DOHH2 (cell line): Measurements from ENCODE around the gene TCP10L.
"Not testable (repeated sequence)": the region's sequence is repeated elsewhere in the genome, so short reads cannot be mapped to it uniquely, and the experiment has no call there.

Experiments
- H3F3A ChIP-seq: fragments of 200-600 bp; sonication (generic), shearing (Covaris generic); 2 replicates; pipeline ENCODE4 v1.6.0; 2016; ENCODE audit warnings: antibody characterized with exemption, mild to moderate bottlenecking; ENCODE audit not compliant: control insufficient read depth, insufficient read depth
- H3K27ac ChIP-seq: fragments of 200-600 bp; sonication (generic); 2 replicates; pipeline ENCODE4 v1.5.1; 2014; ENCODE audit warnings: low read depth, mild to moderate bottlenecking, low read length, moderate library complexity
- H3K27me3 ChIP-seq: fragments of 200-600 bp; sonication (generic); 2 replicates; pipeline ENCODE4 v1.6.1; 2014; ENCODE audit warnings: mild to moderate bottlenecking, low read length, mixed read lengths; ENCODE audit not compliant: control insufficient read depth
- H3K36me3 ChIP-seq: fragments of 200-600 bp; sonication (generic); 2 replicates; pipeline ENCODE4 v1.6.1; 2014; ENCODE audit warnings: mild to moderate bottlenecking, low read length, moderate library complexity, mixed read lengths; ENCODE audit not compliant: control insufficient read depth
- H3K4me1 ChIP-seq: fragments of 200-600 bp; sonication (generic); 2 replicates; pipeline ENCODE4 v1.6.1; 2014; ENCODE audit warnings: mild to moderate bottlenecking, low read length, mixed read lengths; ENCODE audit not compliant: control insufficient read depth
- H3K4me2 ChIP-seq: fragments of 200-600 bp; sonication (generic); 2 replicates; pipeline ENCODE4 v1.6.0; 2014; ENCODE audit warnings: mild to moderate bottlenecking, low read length, moderate library complexity
- H3K4me3 ChIP-seq: fragments of 200-600 bp; sonication (generic); 2 replicates; pipeline ENCODE4 v1.5.1; 2014; ENCODE audit warnings: mild to moderate bottlenecking, low read length, mixed read lengths
- H3K79me2 ChIP-seq: fragments of 200-600 bp; sonication (generic); 2 replicates; pipeline ENCODE4 v1.6.1; 2014; ENCODE audit warnings: mild to moderate bottlenecking, low read length, mixed read lengths; ENCODE audit not compliant: control insufficient read depth
- H3K9me2 ChIP-seq: fragments of 200-600 bp; sonication (generic); replicated peaks from 2 replicates; pipeline ENCODE4 v1.6.1; 2014; ENCODE audit warnings: mild to moderate bottlenecking, low read length, mixed read lengths; ENCODE audit not compliant: control insufficient read depth
- H3K9me3 ChIP-seq: fragments of 200-600 bp; sonication (generic); 2 replicates; pipeline ENCODE4 v1.6.1; 2014; ENCODE audit warnings: antibody characterized with exemption, low read length, mixed read lengths; ENCODE audit not compliant: control insufficient read depth, insufficient read depth
- H4K20me1 ChIP-seq: fragments of 200-600 bp; sonication (generic); 2 replicates; pipeline ENCODE4 v1.6.0; 2014; ENCODE audit warnings: low read depth, mild to moderate bottlenecking, antibody characterized with exemption, low read length, moderate library complexity; ENCODE audit not compliant: control insufficient read depth, insufficient read depth
- EZH2phosphoT487 ChIP-seq: fragments of 200-600 bp; sonication (generic); IDR thresholded peaks from 2 replicates; pipeline ENCODE4 v1.6.1; 2017; ENCODE audit warnings: borderline replicate concordance, mild to moderate bottlenecking, antibody characterized with exemption, low read length, moderate library complexity, mixed read lengths
- TF ChIP-seq, protein P1 (sequence below): fragments of 200-600 bp; sonication (generic); IDR thresholded peaks from one replicate; pipeline ENCODE4 v1.5.1; 2014; ENCODE audit warnings: antibody characterized with exemption, mild to moderate bottlenecking, low read depth, low read length; ENCODE audit not compliant: poor library complexity, severe bottlenecking

The TCP10L gene, protein sequence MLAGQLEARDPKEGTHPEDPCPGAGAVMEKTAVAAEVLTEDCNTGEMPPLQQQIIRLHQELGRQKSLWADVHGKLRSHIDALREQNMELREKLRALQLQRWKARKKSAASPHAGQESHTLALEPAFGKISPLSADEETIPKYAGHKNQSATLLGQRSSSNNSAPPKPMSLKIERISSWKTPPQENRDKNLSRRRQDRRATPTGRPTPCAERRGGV

DNA sequence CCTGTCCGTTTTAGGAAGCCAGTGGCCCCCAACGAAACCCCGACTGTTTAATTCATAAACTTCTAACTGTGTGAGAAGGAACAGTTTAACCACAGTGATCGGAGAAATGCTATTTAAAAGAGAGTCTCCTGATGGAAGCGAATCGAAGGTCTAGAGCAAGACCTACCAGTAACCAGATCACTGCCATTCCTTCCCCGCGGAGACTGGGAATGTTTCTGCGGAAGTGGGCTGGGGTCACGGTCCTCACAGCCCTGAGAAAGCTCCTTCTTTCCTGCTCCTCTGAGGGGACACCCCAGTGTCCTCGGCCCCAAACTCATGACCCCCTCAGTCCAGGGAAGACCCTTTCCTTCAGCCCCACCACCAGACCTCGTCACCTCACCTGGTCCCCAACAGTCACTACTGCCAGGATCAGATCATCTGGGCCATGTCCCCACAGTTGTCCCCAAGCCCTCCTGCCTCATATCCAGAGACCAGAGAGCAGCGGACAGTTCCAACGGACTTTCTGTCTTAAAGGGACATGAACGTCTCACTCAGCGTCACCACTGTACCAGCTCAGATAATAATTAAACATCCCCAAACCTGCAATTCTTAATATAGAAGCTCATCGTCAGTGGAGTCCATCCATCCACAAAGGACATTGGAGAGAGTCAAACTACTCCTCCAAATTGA, at the start of gene TCP10L:
TSS of gene TCP10L (minus strand) at position 482 of the 669 bp plus-strand sequence. CDS start 1,219 bp downstream, outside the sequence.
- Histone ChIP-seq H3K9me2 (no peaks in the 10 kb centered on the region), H3K4me3 (no peak within 1 kb of the TSS), H3K79me2 (no peaks in the 10 kb centered on the region), H3K9me3 (no peaks in the 10 kb centered on the region), H3K27ac (no peak within 1 kb of the TSS), H3K36me3 (no peaks in the 10 kb centered on the region), H3K4me2 (no peak within 1 kb of the TSS), H4K20me1 (no peaks in the 10 kb centered on the region), H3K27me3 (no peaks in the 10 kb centered on the region), H3K4me1 (no peaks in the 10 kb centered on the region), H3F3A (no peaks in the 10 kb centered on the region)
- TF ChIP-seq, protein P1, sequence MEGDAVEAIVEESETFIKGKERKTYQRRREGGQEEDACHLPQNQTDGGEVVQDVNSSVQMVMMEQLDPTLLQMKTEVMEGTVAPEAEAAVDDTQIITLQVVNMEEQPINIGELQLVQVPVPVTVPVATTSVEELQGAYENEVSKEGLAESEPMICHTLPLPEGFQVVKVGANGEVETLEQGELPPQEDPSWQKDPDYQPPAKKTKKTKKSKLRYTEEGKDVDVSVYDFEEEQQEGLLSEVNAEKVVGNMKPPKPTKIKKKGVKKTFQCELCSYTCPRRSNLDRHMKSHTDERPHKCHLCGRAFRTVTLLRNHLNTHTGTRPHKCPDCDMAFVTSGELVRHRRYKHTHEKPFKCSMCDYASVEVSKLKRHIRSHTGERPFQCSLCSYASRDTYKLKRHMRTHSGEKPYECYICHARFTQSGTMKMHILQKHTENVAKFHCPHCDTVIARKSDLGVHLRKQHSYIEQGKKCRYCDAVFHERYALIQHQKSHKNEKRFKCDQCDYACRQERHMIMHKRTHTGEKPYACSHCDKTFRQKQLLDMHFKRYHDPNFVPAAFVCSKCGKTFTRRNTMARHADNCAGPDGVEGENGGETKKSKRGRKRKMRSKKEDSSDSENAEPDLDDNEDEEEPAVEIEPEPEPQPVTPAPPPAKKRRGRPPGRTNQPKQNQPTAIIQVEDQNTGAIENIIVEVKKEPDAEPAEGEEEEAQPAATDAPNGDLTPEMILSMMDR = no peak
- no peak for TF ChIP-seq EZH2phosphoT487

DNA sequence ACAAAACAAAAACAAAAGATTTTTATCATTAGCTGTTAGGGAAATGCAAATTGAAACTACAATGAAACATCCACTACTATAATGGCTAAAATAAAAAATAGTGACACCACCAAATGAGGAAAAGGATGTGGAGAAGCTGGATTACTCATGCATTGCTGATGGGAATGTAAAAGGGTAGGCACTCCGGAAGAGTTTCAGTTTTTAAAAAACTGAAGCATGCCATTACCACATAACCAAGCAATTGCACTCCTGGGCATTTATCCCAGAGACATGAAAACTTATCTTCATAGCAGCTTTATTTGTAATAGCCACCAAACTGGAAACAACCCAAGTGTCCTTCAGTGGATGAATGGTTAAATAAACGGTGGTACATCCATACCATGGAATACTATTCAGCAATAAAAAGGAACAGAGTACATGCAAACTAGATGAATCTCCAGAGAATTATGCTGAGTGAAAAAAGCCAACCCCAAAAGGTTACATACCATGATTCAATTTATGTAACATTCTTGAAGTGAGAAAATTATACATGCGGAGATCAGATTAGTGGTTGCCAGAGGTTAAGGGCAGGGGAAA, 41.4 kb upstream of the TCP10L start:
- H3K36me3 ChIP-seq = no peaks in the 10 kb centered on the region
- H3K4me3 ChIP-seq = no peak overlapping the region
- no peaks in the 10 kb centered on the region for H3K9me2 ChIP-seq
- H3K4me1 ChIP-seq = no peaks in the 10 kb centered on the region
- H3K9me3 ChIP-seq = no peaks in the 10 kb centered on the region
- no peaks in the 10 kb centered on the region for H4K20me1 ChIP-seq
- H3K4me2 ChIP-seq = no peak overlapping the region
- H3K79me2 ChIP-seq = no peaks in the 10 kb centered on the region
- no peaks in the 10 kb centered on the region for H3F3A ChIP-seq
- no peak for TF ChIP-seq EZH2phosphoT487
- TF ChIP-seq, protein P1 = no peak
- H3K27me3 ChIP-seq = no peaks in the 10 kb centered on the region
- H3K27ac ChIP-seq = no peak overlapping the region

DNA sequence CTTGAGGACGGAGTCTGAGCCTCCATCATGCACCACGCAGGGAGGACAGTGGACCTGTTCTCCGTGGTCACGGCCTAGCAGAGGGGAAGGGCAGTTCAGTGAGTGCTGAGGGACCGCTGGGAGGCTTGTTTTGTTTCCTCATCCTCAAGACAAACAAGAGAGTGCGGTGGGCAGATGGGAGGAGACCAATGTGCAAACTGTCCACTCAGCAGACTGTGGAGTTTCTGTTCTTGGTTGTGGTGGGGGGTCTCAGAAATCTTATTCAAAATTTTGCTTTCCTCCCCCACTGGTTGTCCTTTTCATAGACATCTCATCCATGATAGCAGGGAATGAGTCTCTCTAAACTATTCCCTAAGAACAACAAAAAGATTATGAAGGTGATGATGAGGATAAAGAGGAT, 32.9 kb upstream of the TCP10L start:
- H4K20me1 ChIP-seq, H3K79me2 ChIP-seq, H3K4me2 ChIP-seq, H3K9me2 ChIP-seq, H3K9me3 ChIP-seq, H3F3A ChIP-seq, H3K27me3 ChIP-seq, H3K36me3 ChIP-seq, H3K4me1 ChIP-seq, H3K4me3 ChIP-seq, H3K27ac ChIP-seq: not testable (repeated sequence)

DNA sequence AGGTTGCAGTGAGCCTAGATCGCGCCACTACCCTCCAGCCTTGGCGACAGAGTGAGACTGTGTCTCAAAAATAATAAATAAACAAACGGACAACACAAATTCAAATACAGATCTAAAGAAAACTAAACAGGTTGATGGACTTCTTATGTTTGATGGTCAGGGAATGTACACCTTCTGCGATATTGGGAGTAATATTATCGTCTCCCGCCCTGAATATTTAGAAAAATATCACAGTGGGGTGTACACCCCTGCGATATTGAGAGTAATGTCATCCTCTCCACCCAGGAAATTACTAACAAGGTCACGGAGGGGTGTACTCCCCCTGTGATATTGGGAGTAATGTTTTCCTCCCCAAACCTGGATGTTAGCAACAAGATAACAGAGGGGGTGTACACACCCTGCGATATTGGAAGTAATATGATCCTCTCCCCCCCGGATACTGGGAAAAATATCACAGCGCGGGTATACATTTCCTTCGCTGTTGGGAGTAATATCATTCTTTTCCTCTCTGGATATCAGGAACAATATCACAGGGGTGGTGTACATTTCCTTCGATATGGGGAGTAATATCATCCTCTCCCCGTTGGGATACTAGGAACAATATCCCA, 28.2 kb upstream of the TCP10L start:
- Histone ChIP-seq H3K4me1 (peaks cover 16% of the 10 kb centered on the region), H3K4me3 (peak overlapping the region; percentile 98), H3K4me2 (peak overlapping the region; percentile 96), H3K27ac (no peak overlapping the region), H3K9me2 (no peaks in the 10 kb centered on the region), H4K20me1 (no peaks in the 10 kb centered on the region), H3K79me2 (peaks cover 28% of the 10 kb centered on the region), H3K9me3 (no peaks in the 10 kb centered on the region), H3K27me3 (no peaks in the 10 kb centered on the region), H3K36me3 (peaks cover 26% of the 10 kb centered on the region), H3F3A (peaks cover 3% of the 10 kb centered on the region)
- TF ChIP-seq, protein P1 = no peak
- no peak for TF ChIP-seq EZH2phosphoT487
